Epithelial cell of proximal tubule (primary cell): ENCODE measurements around the gene TTC28. TPM values are rescaled to one million over a fixed set of nuclear protein-coding genes. Genes with fewer than 3 reads are reported as not detected.

Experiments used
- DNase-seq: peaks from one replicate; pipeline ENCODE4 v3.0.0-alpha.2; 2011; ENCODE audit warnings: low read depth
- H3K4me3 ChIP-seq: 2 replicates; pipeline ENCODE4 v1.5.1; 2011; ENCODE audit warnings: low read depth, mild to moderate bottlenecking, low read length
- CTCF ChIP-seq: conservative IDR thresholded peaks from 2 replicates; pipeline ENCODE4 v1.5.1; 2012; ENCODE audit warnings: low read depth, mild to moderate bottlenecking, low read length
- total RNA-seq: library from RNA; depleted of rRNA; stranded (reverse); fragments of >200 nt; gene quantifications from 2 replicates; pipeline ENCODE4 v1.2.3, GENCODE V29; 2015

The TTC28 gene
- total RNA-seq, 1 donor from 2014 or later = 3.7 TPM

DNA sequence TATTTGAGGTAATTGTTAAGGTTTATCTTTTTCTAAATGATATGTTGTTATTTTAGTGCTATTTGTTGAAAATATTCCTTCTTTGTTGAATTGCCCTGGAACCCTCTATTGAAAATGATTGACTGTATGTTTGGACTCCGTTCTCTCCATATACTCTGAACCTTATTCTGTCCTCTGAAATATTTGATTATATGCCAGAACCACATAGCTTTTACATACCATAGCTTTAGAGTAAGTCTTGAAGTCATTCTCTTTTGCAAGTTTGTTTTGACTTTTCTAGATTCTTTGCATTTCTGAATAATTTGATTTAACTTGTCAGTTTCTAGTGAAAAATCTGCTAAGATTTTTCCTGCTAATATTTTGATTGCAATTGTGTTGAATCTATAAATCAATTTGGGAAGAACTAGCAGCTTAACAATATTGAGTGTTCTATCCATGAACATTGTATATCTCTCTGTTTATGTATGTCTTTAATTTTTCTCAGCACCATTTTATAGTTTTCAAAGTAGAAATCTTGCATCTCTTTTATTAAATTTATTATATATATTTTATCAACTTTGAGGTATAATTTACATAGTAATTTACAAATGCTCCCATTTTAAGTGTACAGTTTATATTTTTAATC lies 708.9 kb downstream of the TTC28 start:
- no peak for DNase-seq
- no peak for TF ChIP-seq CTCF

DNA sequence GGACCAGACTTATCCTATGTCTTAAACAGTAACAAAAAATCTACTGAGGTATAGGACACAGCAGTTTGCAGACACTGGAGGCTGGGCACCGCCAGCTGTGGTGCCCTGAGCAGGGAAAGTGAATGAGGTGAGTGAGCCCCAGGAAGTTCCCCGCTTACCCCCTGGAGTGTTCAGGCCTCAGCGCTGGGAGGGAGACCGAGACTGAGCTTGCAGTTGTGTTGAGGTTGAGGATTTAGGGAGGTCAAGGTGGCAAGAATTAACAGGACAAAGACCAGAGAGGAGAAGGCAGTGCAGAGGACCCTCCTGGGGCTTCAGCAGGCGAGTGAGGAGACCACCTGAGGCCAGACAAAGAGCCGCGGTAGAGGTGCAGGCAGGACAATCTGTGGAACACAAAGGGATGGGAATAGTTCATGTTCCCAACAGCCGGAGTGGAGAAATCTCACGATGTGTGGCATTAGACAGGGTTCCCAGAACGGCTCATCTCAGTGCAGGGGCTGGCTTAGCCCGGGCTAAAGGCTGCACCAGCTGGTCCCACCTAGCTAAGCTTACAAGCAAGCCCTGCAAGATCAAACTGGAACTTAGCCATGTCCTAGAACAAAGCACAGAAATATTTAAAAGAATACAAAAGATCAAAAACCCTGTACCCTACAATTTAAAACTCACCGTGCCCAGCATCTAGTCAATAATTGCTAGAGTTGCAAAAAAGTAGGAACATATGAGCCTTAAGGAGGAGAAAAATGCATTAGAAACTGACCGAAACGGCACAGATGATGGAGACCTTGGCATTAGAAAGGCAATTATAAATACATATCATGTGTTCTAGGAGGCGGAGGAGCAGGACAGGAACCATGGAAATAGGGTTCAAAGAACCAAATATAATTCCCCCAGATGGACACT lies 713.2 kb downstream of the TTC28 start:
- no peak overlapping the region for H3K4me3 ChIP-seq
- TF ChIP-seq CTCF = no peak
- no peak for DNase-seq

More for the DNA sequence above, 708.9 kb downstream of the TTC28 start:
- H3K4me3 ChIP-seq = no peak overlapping the region

- TF ChIP-seq CTCF = no peak
- no peak overlapping the region for H3K4me3 ChIP-seq
- no peak for DNase-seq
Observed at GRCh38 chr22:27962268-27963044, 717.2 kb downstream of the TTC28 start.

- no peak for DNase-seq
- H3K4me3 ChIP-seq = no peak overlapping the region
- TF ChIP-seq CTCF = no peak
Observed at GRCh38 chr22:27961680-27962079, 718.0 kb downstream of the TTC28 start.

DNA sequence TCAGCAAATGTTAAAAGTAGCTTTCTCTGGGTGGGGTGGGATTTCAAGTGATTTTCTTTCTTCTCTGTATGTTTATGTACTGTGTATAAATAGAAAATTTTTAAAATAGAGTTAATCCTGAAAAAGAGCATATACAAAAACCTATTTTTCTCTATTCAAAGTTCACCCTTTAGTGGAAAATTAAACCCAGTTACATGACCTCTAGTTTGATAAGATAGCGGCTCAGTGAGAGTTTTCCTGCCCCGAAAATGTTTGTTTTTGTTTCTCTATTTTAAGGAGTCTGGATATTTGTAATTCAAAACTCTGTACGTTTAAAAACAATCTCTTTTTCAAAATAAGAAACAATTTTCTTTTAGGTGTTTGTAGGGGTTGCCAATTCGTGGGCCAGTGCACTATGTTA lies 718.5 kb downstream of the TTC28 start:
- no peak for TF ChIP-seq CTCF
- no peak overlapping the region for H3K4me3 ChIP-seq
- DNase-seq = no peak

- H3K4me3 ChIP-seq = no peak overlapping the region
- no peak for DNase-seq
- TF ChIP-seq CTCF = no peak
Observed at GRCh38 chr22:27959335-27960090, 720.1 kb downstream of the TTC28 start.
